SK-N-SH treated with all-trans-retinoic acid at 6 μM for 48 hours (cell line): ENCODE data around the gene POLDIP3.

Source experiments
- ATAC-seq: fragments of 200-7000 bp; cut with Tn5 transposase; 3 replicates; pipeline ENCODE4 v1.9.1; 2020; ENCODE audit warnings: mild to moderate bottlenecking, moderate library complexity
- ARNTL ChIP-seq: fragments of 450-650 bp; formaldehyde crosslinking; IDR thresholded peaks from 2 replicates; pipeline ENCODE4 v1.5.0; 2020; ENCODE audit warnings: low read depth, mild to moderate bottlenecking, moderate library complexity, borderline replicate concordance
- BACH2 ChIP-seq: fragments of 250-450 bp; sonication (Bioruptor Pico); IDR thresholded peaks from 2 replicates; pipeline ENCODE4 v1.9.0; 2021; ENCODE audit warnings: mild to moderate bottlenecking, borderline replicate concordance
- CSDC2 ChIP-seq: fragments of 250-450 bp; sonication (Bioruptor Pico); IDR thresholded peaks from 2 replicates; pipeline ENCODE4 v1.5.0; 2020; ENCODE audit warnings: mild to moderate bottlenecking, moderate library complexity
- GLIS3 ChIP-seq: fragments of 250-450 bp; sonication (Bioruptor Pico); IDR thresholded peaks from 2 replicates; pipeline ENCODE4 v1.5.0; 2020; ENCODE audit warnings: mild to moderate bottlenecking, moderate library complexity
- ISL1 ChIP-seq: fragments of 250-450 bp; sonication (Bioruptor Pico); IDR thresholded peaks from 2 replicates; pipeline ENCODE4 v2.1.2; 2022; ENCODE audit warnings: mild to moderate bottlenecking, moderate library complexity
- PPARA ChIP-seq: fragments of 250-450 bp; sonication (Bioruptor Pico); IDR thresholded peaks from 2 replicates; pipeline ENCODE4 v1.5.0; 2020; ENCODE audit warnings: mild to moderate bottlenecking, borderline replicate concordance
- RARB ChIP-seq: fragments of 250-450 bp; sonication (Bioruptor Pico); IDR thresholded peaks from 2 replicates; pipeline ENCODE4 v1.8.0; 2021; ENCODE audit warnings: mild to moderate bottlenecking, moderate library complexity
- SNAI2 ChIP-seq: fragments of 250-450 bp; sonication (Bioruptor Pico); IDR thresholded peaks from 2 replicates; pipeline ENCODE4 v1.5.0; 2020; ENCODE audit warnings: mild to moderate bottlenecking, moderate library complexity
- TCF4 ChIP-seq: fragments of 250-450 bp; sonication (Bioruptor Pico); IDR thresholded peaks from 2 replicates; pipeline ENCODE4 v1.8.0; 2021; ENCODE audit warnings: mild to moderate bottlenecking, moderate library complexity, borderline replicate concordance
- TOX ChIP-seq: fragments of 250-450 bp; sonication (Bioruptor Pico); IDR thresholded peaks from 2 replicates; pipeline ENCODE4 v1.8.0; 2021; ENCODE audit warnings: mild to moderate bottlenecking, moderate library complexity, borderline replicate concordance
- ZC3H10 ChIP-seq: fragments of 250-450 bp; sonication (Bioruptor Pico); IDR thresholded peaks from 2 replicates; pipeline ENCODE4 v1.5.1; 2021; ENCODE audit warnings: mild to moderate bottlenecking, moderate library complexity
- ZFP3 ChIP-seq: fragments of 250-450 bp; sonication (Bioruptor Pico); IDR thresholded peaks from 2 replicates; pipeline ENCODE4 v1.5.0; 2020; ENCODE audit warnings: mild to moderate bottlenecking, moderate library complexity
- ZNF565 ChIP-seq: fragments of 450-650 bp; formaldehyde crosslinking; conservative IDR thresholded peaks from 2 replicates; pipeline ENCODE4 v1.5.0; 2020; ENCODE audit warnings: low read depth, mild to moderate bottlenecking, moderate library complexity
- ZNF70 ChIP-seq: fragments of 450-650 bp; formaldehyde crosslinking; IDR thresholded peaks from 2 replicates; pipeline ENCODE4 v1.5.0; 2020; ENCODE audit warnings: mild to moderate bottlenecking, moderate library complexity
- ZNF8 ChIP-seq: fragments of 450-650 bp; formaldehyde crosslinking; IDR thresholded peaks from 2 replicates; pipeline ENCODE4 v1.5.0; 2020; ENCODE audit warnings: mild to moderate bottlenecking, moderate library complexity
- TF ChIP-seq, protein P1 (sequence below): fragments of 250-450 bp; sonication (Bioruptor Pico); IDR thresholded peaks from 2 replicates; pipeline ENCODE4 v1.5.0; 2020; ENCODE audit warnings: mild to moderate bottlenecking, moderate library complexity
- TF ChIP-seq, protein P2 (sequence below): fragments of 250-450 bp; sonication (Bioruptor Pico); IDR thresholded peaks from 2 replicates; pipeline ENCODE4 v1.5.1; 2020; ENCODE audit warnings: low read depth, mild to moderate bottlenecking, moderate library complexity
- TF ChIP-seq, protein P3 (sequence below): fragments of 250-450 bp; sonication (Bioruptor Pico); IDR thresholded peaks from 2 replicates; pipeline ENCODE4 v1.8.0; 2021; ENCODE audit warnings: low read depth, mild to moderate bottlenecking, moderate library complexity, borderline replicate concordance
- TF ChIP-seq, protein P4 (sequence below): fragments of 250-450 bp; sonication (Bioruptor Pico); IDR thresholded peaks from 2 replicates; pipeline ENCODE4 v1.5.1; 2021; ENCODE audit warnings: mild to moderate bottlenecking, moderate library complexity

The POLDIP3 gene

DNA sequence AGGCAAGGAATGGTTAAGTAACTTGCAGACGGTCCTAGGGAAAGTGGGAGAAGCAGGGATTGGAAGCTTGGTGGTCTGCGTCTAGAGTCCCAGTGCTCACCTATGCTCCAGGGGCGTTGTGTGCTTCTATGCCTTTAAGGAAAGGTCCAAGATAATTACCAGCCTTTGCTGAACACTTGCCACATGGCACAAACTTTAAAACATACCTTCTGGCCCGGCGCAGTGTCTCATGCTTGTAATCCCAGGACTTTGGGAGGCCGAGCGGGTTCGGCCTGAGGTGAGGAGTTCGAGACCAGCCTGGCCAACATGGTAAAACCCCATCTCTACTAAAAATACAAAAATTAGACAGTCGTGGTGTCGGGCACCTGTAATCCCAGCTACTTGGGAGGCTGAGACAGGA lies 2.3 kb downstream of the POLDIP3 start:
- TF ChIP-seq SNAI2 (CRISPR knock-in tag) (no peak), ZNF70 (CRISPR knock-in tag) (no peak), PPARA (CRISPR knock-in tag) (no peak), TOX (CRISPR knock-in tag) (no peak)
- TF ChIP-seq, protein P1, sequence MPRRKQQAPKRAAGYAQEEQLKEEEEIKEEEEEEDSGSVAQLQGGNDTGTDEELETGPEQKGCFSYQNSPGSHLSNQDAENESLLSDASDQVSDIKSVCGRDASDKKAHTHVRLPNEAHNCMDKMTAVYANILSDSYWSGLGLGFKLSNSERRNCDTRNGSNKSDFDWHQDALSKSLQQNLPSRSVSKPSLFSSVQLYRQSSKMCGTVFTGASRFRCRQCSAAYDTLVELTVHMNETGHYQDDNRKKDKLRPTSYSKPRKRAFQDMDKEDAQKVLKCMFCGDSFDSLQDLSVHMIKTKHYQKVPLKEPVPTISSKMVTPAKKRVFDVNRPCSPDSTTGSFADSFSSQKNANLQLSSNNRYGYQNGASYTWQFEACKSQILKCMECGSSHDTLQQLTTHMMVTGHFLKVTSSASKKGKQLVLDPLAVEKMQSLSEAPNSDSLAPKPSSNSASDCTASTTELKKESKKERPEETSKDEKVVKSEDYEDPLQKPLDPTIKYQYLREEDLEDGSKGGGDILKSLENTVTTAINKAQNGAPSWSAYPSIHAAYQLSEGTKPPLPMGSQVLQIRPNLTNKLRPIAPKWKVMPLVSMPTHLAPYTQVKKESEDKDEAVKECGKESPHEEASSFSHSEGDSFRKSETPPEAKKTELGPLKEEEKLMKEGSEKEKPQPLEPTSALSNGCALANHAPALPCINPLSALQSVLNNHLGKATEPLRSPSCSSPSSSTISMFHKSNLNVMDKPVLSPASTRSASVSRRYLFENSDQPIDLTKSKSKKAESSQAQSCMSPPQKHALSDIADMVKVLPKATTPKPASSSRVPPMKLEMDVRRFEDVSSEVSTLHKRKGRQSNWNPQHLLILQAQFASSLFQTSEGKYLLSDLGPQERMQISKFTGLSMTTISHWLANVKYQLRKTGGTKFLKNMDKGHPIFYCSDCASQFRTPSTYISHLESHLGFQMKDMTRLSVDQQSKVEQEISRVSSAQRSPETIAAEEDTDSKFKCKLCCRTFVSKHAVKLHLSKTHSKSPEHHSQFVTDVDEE (CRISPR knock-in tag), result no peak
- TF ChIP-seq, protein P2, sequence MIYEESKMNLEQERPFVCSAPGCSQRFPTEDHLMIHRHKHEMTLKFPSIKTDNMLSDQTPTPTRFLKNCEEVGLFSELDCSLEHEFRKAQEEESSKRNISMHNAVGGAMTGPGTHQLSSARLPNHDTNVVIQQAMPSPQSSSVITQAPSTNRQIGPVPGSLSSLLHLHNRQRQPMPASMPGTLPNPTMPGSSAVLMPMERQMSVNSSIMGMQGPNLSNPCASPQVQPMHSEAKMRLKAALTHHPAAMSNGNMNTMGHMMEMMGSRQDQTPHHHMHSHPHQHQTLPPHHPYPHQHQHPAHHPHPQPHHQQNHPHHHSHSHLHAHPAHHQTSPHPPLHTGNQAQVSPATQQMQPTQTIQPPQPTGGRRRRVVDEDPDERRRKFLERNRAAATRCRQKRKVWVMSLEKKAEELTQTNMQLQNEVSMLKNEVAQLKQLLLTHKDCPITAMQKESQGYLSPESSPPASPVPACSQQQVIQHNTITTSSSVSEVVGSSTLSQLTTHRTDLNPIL (CRISPR knock-in tag), result no peak
- no peak for ATAC-seq

DNA sequence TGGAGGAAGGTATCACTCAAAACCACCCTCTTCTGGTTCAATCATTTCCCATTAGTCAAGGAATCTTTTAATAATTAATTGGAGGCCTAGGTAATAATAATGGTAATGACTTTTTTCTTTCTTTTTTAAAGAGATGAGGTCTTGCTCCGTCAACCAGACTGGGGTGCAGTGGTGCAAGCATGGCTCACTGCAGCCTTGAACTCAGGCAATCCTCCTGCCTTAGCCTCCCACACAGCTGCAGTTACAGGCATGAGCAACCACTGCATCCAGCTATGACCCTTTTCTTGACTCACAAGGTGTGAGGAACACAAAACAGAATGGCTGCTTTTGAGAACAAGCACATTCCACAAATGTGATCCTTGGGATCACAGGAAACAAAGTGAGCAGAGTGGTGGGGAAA lies 3.6 kb downstream of the POLDIP3 start:
- TF ChIP-seq, protein P3, sequence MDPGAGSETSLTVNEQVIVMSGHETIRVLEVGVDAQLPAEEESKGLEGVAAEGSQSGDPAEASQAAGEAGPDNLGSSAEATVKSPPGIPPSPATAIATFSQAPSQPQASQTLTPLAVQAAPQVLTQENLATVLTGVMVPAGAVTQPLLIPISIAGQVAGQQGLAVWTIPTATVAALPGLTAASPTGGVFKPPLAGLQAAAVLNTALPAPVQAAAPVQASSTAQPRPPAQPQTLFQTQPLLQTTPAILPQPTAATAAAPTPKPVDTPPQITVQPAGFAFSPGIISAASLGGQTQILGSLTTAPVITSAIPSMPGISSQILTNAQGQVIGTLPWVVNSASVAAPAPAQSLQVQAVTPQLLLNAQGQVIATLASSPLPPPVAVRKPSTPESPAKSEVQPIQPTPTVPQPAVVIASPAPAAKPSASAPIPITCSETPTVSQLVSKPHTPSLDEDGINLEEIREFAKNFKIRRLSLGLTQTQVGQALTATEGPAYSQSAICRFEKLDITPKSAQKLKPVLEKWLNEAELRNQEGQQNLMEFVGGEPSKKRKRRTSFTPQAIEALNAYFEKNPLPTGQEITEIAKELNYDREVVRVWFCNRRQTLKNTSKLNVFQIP (CRISPR knock-in tag), result no peak
- TF ChIP-seq ISL1 (CRISPR knock-in tag), result no peak
- TF ChIP-seq ZFP3 (CRISPR knock-in tag), result no peak
- TF ChIP-seq, protein P4, sequence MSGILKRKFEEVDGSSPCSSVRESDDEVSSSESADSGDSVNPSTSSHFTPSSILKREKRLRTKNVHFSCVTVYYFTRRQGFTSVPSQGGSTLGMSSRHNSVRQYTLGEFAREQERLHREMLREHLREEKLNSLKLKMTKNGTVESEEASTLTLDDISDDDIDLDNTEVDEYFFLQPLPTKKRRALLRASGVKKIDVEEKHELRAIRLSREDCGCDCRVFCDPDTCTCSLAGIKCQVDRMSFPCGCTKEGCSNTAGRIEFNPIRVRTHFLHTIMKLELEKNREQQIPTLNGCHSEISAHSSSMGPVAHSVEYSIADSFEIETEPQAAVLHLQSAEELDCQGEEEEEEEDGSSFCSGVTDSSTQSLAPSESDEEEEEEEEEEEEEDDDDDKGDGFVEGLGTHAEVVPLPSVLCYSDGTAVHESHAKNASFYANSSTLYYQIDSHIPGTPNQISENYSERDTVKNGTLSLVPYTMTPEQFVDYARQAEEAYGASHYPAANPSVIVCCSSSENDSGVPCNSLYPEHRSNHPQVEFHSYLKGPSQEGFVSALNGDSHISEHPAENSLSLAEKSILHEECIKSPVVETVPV (CRISPR knock-in tag), result no peak
- TF ChIP-seq TOX (CRISPR knock-in tag), result no peak
- no peak for TF ChIP-seq ZC3H10
- TF ChIP-seq CSDC2, result no peak
- no peak for TF ChIP-seq ZNF70 (CRISPR knock-in tag)
- TF ChIP-seq, protein P2 (CRISPR knock-in tag), result no peak
- TF ChIP-seq ZNF8 (CRISPR knock-in tag), result no peak
- TF ChIP-seq, protein P1 (CRISPR knock-in tag), result no peak
- TF ChIP-seq BACH2 (CRISPR knock-in tag), result no peak
- no peak for TF ChIP-seq ZNF565 (CRISPR knock-in tag)
- no peak for TF ChIP-seq GLIS3 (CRISPR knock-in tag)
- no peak for TF ChIP-seq ARNTL (CRISPR knock-in tag)
- TF ChIP-seq SNAI2 (CRISPR knock-in tag), result no peak
- TF ChIP-seq RARB (CRISPR knock-in tag), result no peak
- TF ChIP-seq TCF4 (CRISPR knock-in tag), result no peak
- TF ChIP-seq, all 23 proteins: peak for 0
- no peak for ATAC-seq
